ENCODE data around the gene ZC2HC1C.

Gene ZC2HC1C

DNA sequence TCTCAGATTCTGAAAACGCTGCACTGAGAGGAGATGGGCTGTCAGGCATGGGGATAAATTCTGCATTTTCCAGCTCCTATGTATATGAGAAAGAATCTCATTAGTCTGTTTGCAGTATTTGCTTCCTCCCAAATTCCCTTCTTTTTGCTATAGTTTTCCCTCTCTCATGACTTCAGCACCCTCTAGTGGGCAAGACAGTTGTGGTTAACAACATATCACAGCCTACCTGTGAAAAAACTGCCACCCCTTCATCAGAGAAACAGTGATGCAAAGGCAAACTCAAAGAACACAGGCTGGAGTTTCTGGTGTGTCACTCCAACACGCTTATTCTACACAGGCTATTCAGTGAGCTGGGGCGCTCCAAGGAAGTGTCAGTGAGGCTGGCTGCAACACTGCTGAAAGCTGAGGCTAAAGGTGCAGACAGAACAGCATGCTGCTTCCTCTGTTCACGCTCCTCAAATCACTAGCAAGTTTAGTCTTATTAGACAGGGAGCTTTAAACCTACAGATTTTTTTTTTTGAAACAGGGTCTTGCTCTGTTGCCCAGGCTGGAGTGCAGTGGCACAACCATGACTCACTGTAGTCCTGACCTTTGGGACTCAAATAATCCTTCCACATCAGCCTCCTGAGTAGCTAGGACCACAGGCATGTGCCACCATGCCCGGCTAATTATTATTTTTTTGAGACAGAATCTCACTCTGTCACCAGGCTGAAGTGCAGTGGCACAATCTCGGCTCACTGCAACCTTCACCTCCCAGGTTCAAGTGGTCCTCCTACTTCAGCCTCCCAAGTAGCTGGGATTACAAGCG is 19.3 kb downstream of the ZC2HC1C start:
- no peaks in the 10 kb centered on the region for H3K4me1 ChIP-seq (ENCODE audit: control insufficient read depth in 2 of 2, insufficient read depth in 2 of 2, low read length in 2 of 2)
- no peaks in the 10 kb centered on the region for H3K27me3 ChIP-seq (ENCODE audit: control insufficient read depth in 2 of 2, insufficient read depth in 2 of 2, low read length in 2 of 2)
- H3K27ac ChIP-seq (ENCODE audit: low read depth in 2 of 2, low read length in 2 of 2), result no peak overlapping the region
- H3K36me3 ChIP-seq (ENCODE audit: control insufficient read depth in 2 of 2, insufficient read depth in 2 of 2, low read length in 2 of 2), result peaks cover 44 to 54% of the 10 kb centered on the region in 2 donors
- H3K9me3 ChIP-seq (ENCODE audit: control insufficient read depth in 2 of 2, low read length in 2 of 2), result no peaks in the 10 kb centered on the region
- H3K9ac ChIP-seq (ENCODE audit: low read depth in 1 of 2, low read length in 2 of 2), result no peak overlapping the region
- no peak overlapping the region for H3K4me3 ChIP-seq (ENCODE audit: low read length in 2 of 2)

DNA sequence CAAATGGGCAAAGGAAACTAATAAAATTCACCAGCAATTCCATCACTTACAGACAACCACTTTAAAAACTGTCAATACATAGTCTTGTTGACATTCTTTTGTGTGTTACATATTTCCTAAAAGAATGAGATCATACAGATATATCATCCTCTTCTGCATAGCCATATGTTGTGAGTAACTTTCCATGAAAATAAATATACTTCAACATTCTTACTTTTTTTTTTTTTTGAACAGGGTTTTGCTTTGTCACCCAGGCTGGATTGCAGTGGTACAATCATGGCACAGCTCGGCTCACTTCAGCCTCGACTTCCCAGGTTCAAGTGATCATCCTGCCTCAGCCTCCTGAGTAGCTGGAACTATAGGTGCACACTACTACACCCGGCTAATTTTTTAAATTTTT is 20.9 kb downstream of the ZC2HC1C start:
- H3K4me1 ChIP-seq (ENCODE audit: control insufficient read depth in 2 of 2, insufficient read depth in 2 of 2, low read length in 2 of 2), result no peaks in the 10 kb centered on the region
- H3K36me3 ChIP-seq (ENCODE audit: control insufficient read depth in 2 of 2, insufficient read depth in 2 of 2, low read length in 2 of 2), result peaks cover 42 to 56% of the 10 kb centered on the region in 2 donors
- no peak overlapping the region for H3K27ac ChIP-seq (ENCODE audit: low read depth in 2 of 2, low read length in 2 of 2)
- no peaks in the 10 kb centered on the region for H3K27me3 ChIP-seq (ENCODE audit: control insufficient read depth in 2 of 2, insufficient read depth in 2 of 2, low read length in 2 of 2)
- no peak overlapping the region for H3K4me3 ChIP-seq (ENCODE audit: low read length in 2 of 2)
- H3K9ac ChIP-seq (ENCODE audit: low read depth in 1 of 2, low read length in 2 of 2), result no peak overlapping the region
- H3K9me3 ChIP-seq (ENCODE audit: control insufficient read depth in 2 of 2, low read length in 2 of 2), result no peaks in the 10 kb centered on the region

DNA sequence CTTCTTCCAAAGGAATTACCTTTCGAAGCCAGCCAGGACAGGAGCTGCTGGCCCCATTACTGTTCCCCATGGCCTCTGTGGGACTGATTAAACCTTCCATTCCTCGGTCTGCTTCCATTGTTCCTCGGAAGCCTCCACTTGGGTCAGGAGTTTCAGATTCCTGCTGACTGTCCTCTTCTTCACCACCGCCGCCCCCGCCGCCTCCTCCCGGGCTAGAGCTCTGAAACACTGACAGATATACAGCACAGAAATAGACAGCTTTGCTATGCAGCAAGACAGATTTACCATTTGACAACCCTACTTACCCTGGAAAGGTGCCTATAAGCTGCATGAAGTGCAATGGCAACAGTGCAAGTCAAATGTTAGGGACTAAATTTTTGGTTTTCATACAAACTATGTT is 21.8 kb downstream of the ZC2HC1C start:
- Histone ChIP-seq H3K4me3 (ENCODE audit: low read length in 2 of 2) (no peak overlapping the region), H3K9ac (ENCODE audit: low read depth in 1 of 2, low read length in 2 of 2) (no peak overlapping the region), H3K4me1 (ENCODE audit: control insufficient read depth in 2 of 2, insufficient read depth in 2 of 2, low read length in 2 of 2) (no peaks in the 10 kb centered on the region), H3K9me3 (ENCODE audit: control insufficient read depth in 2 of 2, low read length in 2 of 2) (no peaks in the 10 kb centered on the region), H3K36me3 (ENCODE audit: control insufficient read depth in 2 of 2, insufficient read depth in 2 of 2, low read length in 2 of 2) (peaks cover 44 to 60% of the 10 kb centered on the region in 2 donors), H3K27ac (ENCODE audit: low read depth in 2 of 2, low read length in 2 of 2) (no peak overlapping the region), H3K27me3 (ENCODE audit: control insufficient read depth in 2 of 2, insufficient read depth in 2 of 2, low read length in 2 of 2) (no peaks in the 10 kb centered on the region)

DNA sequence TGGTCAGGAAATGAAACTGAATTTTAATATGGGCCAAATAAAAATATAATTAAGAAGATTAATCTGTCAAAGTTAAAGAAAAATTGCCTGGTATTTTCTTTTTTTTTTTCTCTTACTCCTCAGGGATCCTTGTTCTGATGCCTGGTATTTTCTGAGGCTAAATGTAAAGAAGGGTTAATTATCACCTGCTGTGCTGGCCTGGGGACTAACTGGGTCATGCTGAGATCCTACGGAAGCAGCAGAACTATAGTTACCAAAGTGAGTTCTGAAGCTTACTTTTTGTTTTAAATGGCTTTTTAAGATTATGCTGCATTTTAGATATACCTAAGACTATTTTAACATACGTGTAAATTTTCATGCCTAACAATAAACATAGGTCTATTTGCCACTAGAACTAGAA is 23.3 kb downstream of the ZC2HC1C start:
- Histone ChIP-seq H3K4me3 (ENCODE audit: low read length in 2 of 2) (no peak overlapping the region), H3K27ac (ENCODE audit: low read depth in 2 of 2, low read length in 2 of 2) (no peak overlapping the region), H3K9ac (ENCODE audit: low read depth in 1 of 2, low read length in 2 of 2) (no peak overlapping the region), H3K9me3 (ENCODE audit: control insufficient read depth in 2 of 2, low read length in 2 of 2) (no peaks in the 10 kb centered on the region), H3K36me3 (ENCODE audit: control insufficient read depth in 2 of 2, insufficient read depth in 2 of 2, low read length in 2 of 2) (peaks cover 37 to 58% of the 10 kb centered on the region in 2 donors), H3K4me1 (ENCODE audit: control insufficient read depth in 2 of 2, insufficient read depth in 2 of 2, low read length in 2 of 2) (no peaks in the 10 kb centered on the region), H3K27me3 (ENCODE audit: control insufficient read depth in 2 of 2, insufficient read depth in 2 of 2, low read length in 2 of 2) (no peaks in the 10 kb centered on the region)

DNA sequence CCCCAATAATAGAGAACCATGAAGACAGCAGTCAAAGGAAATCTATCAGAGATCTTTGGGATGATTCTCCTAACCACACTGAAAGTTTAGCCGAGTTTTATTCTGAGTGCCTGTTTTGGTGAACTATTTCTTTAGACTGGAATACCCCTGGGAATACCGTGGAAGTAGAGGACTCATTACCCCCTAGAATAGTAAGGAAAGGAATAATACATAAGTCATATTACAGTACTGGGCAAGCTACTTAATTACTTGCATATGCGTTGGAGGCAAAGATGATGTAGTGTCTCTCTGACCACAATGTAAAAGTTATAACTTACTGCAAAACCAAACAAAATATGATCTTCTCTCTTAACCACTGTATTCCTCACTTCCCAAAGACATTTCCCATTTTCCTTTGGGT is 25.5 kb downstream of the ZC2HC1C start:
- Histone ChIP-seq H3K36me3 (ENCODE audit: control insufficient read depth in 2 of 2, insufficient read depth in 2 of 2, low read length in 2 of 2) (peaks cover 30 to 56% of the 10 kb centered on the region in 2 donors), H3K27ac (ENCODE audit: low read depth in 2 of 2, low read length in 2 of 2) (no peak overlapping the region), H3K9ac (ENCODE audit: low read depth in 1 of 2, low read length in 2 of 2) (no peak overlapping the region), H3K27me3 (ENCODE audit: control insufficient read depth in 2 of 2, insufficient read depth in 2 of 2, low read length in 2 of 2) (no peaks in the 10 kb centered on the region), H3K4me1 (ENCODE audit: control insufficient read depth in 2 of 2, insufficient read depth in 2 of 2, low read length in 2 of 2) (peaks cover 0 to 3% of the 10 kb centered on the region in 2 donors), H3K9me3 (ENCODE audit: control insufficient read depth in 2 of 2, low read length in 2 of 2) (no peaks in the 10 kb centered on the region), H3K4me3 (ENCODE audit: low read length in 2 of 2) (no peak overlapping the region)

DNA sequence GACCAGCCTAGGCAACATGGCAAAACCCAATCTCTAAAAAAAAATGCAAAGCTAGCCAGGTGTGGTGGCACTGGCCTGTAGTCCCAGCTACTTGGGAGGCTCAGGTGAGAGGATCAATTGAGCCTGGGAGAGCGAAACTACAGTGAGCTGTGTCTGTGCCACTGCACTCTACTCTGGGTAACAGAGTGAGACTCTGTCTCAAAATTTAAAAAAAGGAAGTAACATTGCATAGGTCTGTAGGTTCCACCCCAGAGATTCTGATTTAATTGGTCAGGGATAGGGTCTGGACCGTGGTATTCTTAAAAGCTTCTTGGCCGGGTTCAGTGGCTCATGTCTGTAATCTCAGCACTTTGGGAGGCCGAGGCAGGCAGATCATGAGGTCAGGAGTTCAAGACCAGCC is 26.2 kb downstream of the ZC2HC1C start:
- H3K36me3 ChIP-seq (ENCODE audit: control insufficient read depth in 2 of 2, insufficient read depth in 2 of 2, low read length in 2 of 2), result peaks cover 37 to 60% of the 10 kb centered on the region in 2 donors
- H3K4me3 ChIP-seq (ENCODE audit: low read length in 2 of 2), result no peak overlapping the region
- no peaks in the 10 kb centered on the region for H3K9me3 ChIP-seq (ENCODE audit: control insufficient read depth in 2 of 2, low read length in 2 of 2)
- peaks cover 0 to 3% of the 10 kb centered on the region in 2 donors for H3K4me1 ChIP-seq (ENCODE audit: control insufficient read depth in 2 of 2, insufficient read depth in 2 of 2, low read length in 2 of 2)
- no peaks in the 10 kb centered on the region for H3K27me3 ChIP-seq (ENCODE audit: control insufficient read depth in 2 of 2, insufficient read depth in 2 of 2, low read length in 2 of 2)
- no peak overlapping the region for H3K9ac ChIP-seq (ENCODE audit: low read depth in 1 of 2, low read length in 2 of 2)
- H3K27ac ChIP-seq (ENCODE audit: low read depth in 2 of 2, low read length in 2 of 2), result no peak overlapping the region

DNA sequence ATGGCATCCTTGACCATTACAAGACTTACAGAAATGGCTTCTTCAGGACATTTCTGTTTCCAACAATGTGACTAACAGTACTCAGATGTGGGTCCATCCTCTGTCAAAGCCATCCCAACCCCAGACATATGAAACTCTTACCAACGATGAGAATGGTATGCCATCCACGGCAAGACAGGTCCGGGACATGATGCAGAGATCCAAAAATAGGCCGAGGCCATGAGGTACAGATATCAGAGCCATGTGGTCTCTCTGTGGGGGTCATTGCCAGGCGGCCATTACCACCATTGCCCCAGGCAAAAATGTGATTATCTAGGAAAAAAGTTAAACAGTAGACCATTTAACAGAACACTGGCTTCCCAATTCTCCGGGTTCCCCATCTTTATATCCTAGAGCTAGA is 27.5 kb downstream of the ZC2HC1C start:
- Histone ChIP-seq H3K9me3 (ENCODE audit: control insufficient read depth in 2 of 2, low read length in 2 of 2) (no peaks in the 10 kb centered on the region), H3K4me3 (ENCODE audit: low read length in 2 of 2) (no peak overlapping the region), H3K4me1 (ENCODE audit: control insufficient read depth in 2 of 2, insufficient read depth in 2 of 2, low read length in 2 of 2) (peaks cover 0 to 3% of the 10 kb centered on the region in 2 donors), H3K9ac (ENCODE audit: low read depth in 1 of 2, low read length in 2 of 2) (no peak overlapping the region), H3K27ac (ENCODE audit: low read depth in 2 of 2, low read length in 2 of 2) (no peak overlapping the region), H3K27me3 (ENCODE audit: control insufficient read depth in 2 of 2, insufficient read depth in 2 of 2, low read length in 2 of 2) (no peaks in the 10 kb centered on the region), H3K36me3 (ENCODE audit: control insufficient read depth in 2 of 2, insufficient read depth in 2 of 2, low read length in 2 of 2) (peaks cover 47 to 65% of the 10 kb centered on the region in 2 donors)

DNA sequence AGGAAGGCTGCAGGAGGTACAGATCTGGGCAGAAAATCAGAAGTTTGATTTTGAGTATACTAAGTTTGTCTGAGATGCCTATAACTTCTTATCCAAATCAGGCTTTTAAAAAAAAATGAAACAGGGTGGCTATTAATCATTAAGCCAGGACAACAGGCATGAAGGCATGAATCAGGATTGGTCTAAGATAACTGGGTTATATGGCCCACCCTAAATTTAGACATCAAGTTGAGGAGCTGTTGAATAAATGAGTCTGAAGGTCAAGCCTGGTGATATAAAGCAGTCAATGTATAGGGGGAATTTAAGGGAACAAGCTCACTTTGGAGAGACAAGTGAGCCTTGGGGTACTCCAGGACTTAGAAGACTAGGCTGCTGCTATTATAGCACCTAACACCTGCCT is 28.8 kb downstream of the ZC2HC1C start:
- H3K9me3 ChIP-seq (ENCODE audit: control insufficient read depth in 2 of 2, low read length in 2 of 2), result no peaks in the 10 kb centered on the region
- peaks cover 0 to 3% of the 10 kb centered on the region in 2 donors for H3K4me1 ChIP-seq (ENCODE audit: control insufficient read depth in 2 of 2, insufficient read depth in 2 of 2, low read length in 2 of 2)
- H3K27me3 ChIP-seq (ENCODE audit: control insufficient read depth in 2 of 2, insufficient read depth in 2 of 2, low read length in 2 of 2), result no peaks in the 10 kb centered on the region
- no peak overlapping the region for H3K4me3 ChIP-seq (ENCODE audit: low read length in 2 of 2)
- H3K27ac ChIP-seq (ENCODE audit: low read depth in 2 of 2, low read length in 2 of 2), result no peak overlapping the region
- H3K9ac ChIP-seq (ENCODE audit: low read depth in 1 of 2, low read length in 2 of 2), result no peak overlapping the region
- H3K36me3 ChIP-seq (ENCODE audit: control insufficient read depth in 2 of 2, insufficient read depth in 2 of 2, low read length in 2 of 2), result peaks cover 47 to 57% of the 10 kb centered on the region in 2 donors

DNA sequence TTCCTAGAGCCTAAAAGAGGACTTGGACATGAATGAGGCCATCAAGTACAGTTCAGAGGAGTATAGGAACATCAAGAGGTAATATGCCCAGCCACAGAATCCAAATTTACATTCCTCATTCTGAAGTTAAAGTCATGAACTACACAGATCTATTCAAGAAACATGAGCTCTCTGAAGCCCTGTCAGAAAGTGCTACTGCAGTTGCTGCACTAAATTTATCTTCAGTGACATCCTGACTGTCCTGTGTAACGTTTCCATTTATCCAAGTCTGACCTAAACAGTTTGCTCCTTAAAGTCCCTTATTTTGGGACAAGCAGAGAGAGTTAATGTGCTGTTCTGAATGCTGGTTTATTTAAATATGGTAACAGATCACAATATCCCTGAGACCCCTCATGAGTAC is 29.2 kb downstream of the ZC2HC1C start:
- H3K9ac ChIP-seq (ENCODE audit: low read depth in 1 of 2, low read length in 2 of 2), result no peak overlapping the region
- H3K4me3 ChIP-seq (ENCODE audit: low read length in 2 of 2), result no peak overlapping the region
- no peaks in the 10 kb centered on the region for H3K9me3 ChIP-seq (ENCODE audit: control insufficient read depth in 2 of 2, low read length in 2 of 2)
- H3K27me3 ChIP-seq (ENCODE audit: control insufficient read depth in 2 of 2, insufficient read depth in 2 of 2, low read length in 2 of 2), result no peaks in the 10 kb centered on the region
- no peak overlapping the region for H3K27ac ChIP-seq (ENCODE audit: low read depth in 2 of 2, low read length in 2 of 2)
- H3K4me1 ChIP-seq (ENCODE audit: control insufficient read depth in 2 of 2, insufficient read depth in 2 of 2, low read length in 2 of 2), result peaks cover 0 to 3% of the 10 kb centered on the region in 2 donors
- H3K36me3 ChIP-seq (ENCODE audit: control insufficient read depth in 2 of 2, insufficient read depth in 2 of 2, low read length in 2 of 2), result peaks cover 45 to 60% of the 10 kb centered on the region in 2 donors

DNA sequence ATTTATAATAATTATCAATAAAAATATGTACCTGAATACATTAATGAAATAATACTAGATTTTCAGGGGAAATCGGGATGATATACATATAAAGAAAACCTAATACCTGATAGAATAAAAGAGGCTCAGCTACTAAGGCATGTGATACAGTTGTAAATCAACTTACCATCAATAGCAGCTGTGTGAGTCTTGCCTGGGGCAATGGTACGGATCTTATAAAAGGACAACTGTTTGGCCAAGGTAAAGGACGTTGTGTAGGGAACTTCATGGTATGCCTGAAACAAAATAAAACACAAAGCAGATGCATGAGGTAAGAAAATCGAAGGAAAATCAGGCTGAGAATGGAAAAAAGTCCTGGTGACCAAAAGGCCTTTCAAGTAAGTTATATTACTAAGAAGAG is 32.0 kb downstream of the ZC2HC1C start:
- H3K36me3 ChIP-seq (ENCODE audit: control insufficient read depth in 2 of 2, insufficient read depth in 2 of 2, low read length in 2 of 2), result peaks cover 37 to 54% of the 10 kb centered on the region in 2 donors
- H3K9ac ChIP-seq (ENCODE audit: low read depth in 1 of 2, low read length in 2 of 2), result no peak overlapping the region
- H3K27ac ChIP-seq (ENCODE audit: low read depth in 2 of 2, low read length in 2 of 2), result no peak overlapping the region
- H3K9me3 ChIP-seq (ENCODE audit: control insufficient read depth in 2 of 2, low read length in 2 of 2), result no peaks in the 10 kb centered on the region
- no peaks in the 10 kb centered on the region for H3K27me3 ChIP-seq (ENCODE audit: control insufficient read depth in 2 of 2, insufficient read depth in 2 of 2, low read length in 2 of 2)
- peaks cover 0 to 3% of the 10 kb centered on the region in 2 donors for H3K4me1 ChIP-seq (ENCODE audit: control insufficient read depth in 2 of 2, insufficient read depth in 2 of 2, low read length in 2 of 2)
- H3K4me3 ChIP-seq (ENCODE audit: low read length in 2 of 2), result no peak overlapping the region
